DND-41 (cell line): ENCODE measurements around the gene ABCB9.

Experiments used
- EZH2 ChIP-seq: IDR thresholded peaks from 3 replicates; pipeline ENCODE4 v1.6.1; 2012; ENCODE audit warnings: borderline replicate concordance, low read depth, mild to moderate bottlenecking, moderate library complexity, low read length, inconsistent platforms; ENCODE audit not compliant: severe bottlenecking
- TF ChIP-seq, protein P1 (sequence below): IDR thresholded peaks from 2 replicates; pipeline ENCODE4 v1.5.1; 2012; ENCODE audit warnings: borderline replicate concordance, low read length, moderate library complexity, mild to moderate bottlenecking; ENCODE audit not compliant: poor library complexity, severe bottlenecking; ENCODE audit errors: extremely low read depth

DNA sequence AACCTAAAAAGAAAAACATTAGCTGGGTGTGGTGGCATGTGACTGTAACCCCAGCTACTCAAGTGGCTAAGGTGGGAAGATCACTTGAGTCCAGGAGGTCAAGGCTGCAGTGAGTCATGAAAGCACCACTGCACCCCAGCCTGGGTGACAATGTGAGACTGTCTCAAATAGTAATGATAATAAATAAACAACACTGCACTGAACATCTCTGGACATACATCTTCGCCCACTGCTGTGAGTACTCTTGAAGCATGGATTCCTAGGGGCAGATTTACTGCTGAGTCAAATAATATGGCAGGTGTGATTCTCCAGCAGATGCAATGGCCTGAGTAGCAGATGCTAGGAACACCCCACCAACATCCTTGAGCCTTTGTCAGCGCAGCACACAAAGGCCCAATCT lies 23.6 kb downstream of the ABCB9 start:
- no peak for TF ChIP-seq EZH2
- TF ChIP-seq, protein P1, sequence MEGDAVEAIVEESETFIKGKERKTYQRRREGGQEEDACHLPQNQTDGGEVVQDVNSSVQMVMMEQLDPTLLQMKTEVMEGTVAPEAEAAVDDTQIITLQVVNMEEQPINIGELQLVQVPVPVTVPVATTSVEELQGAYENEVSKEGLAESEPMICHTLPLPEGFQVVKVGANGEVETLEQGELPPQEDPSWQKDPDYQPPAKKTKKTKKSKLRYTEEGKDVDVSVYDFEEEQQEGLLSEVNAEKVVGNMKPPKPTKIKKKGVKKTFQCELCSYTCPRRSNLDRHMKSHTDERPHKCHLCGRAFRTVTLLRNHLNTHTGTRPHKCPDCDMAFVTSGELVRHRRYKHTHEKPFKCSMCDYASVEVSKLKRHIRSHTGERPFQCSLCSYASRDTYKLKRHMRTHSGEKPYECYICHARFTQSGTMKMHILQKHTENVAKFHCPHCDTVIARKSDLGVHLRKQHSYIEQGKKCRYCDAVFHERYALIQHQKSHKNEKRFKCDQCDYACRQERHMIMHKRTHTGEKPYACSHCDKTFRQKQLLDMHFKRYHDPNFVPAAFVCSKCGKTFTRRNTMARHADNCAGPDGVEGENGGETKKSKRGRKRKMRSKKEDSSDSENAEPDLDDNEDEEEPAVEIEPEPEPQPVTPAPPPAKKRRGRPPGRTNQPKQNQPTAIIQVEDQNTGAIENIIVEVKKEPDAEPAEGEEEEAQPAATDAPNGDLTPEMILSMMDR, result no peak
